Measurements from ENCODE around the gene WBP1. TPM values are rescaled to one million over a fixed set of nuclear protein-coding genes. Genes with fewer than 3 reads are reported as not detected.

The WBP1 gene
- total RNA-seq, 1 experiment from 2014 or later = 37.9 TPM

- intact Hi-C loops (cut with micrococcal nuclease; ENCODE audit: unreplicated experiment) = no loop called here
- Histone ChIP-seq H3K27ac (ENCODE audit: low read depth, low read length, poor library complexity, severe bottlenecking) (peak within 1 kb of the TSS; percentile 88), H3K4me1 (ENCODE audit: insufficient read depth, low read length, poor library complexity, severe bottlenecking) (peaks cover 7% of the 10 kb centered on the region), H3K4me3 (ENCODE audit: low read depth, low read length, poor library complexity, severe bottlenecking) (peak within 1 kb of the TSS; percentile 59), H3K27me3 (replicated peaks; ENCODE audit: insufficient read depth, low read depth, low read length, poor library complexity) (no peaks in the 10 kb centered on the region), H3K36me3 (ENCODE audit: insufficient read depth, low read length, poor library complexity, severe bottlenecking) (peaks cover 11% of the 10 kb centered on the region), H3K9me3 (ENCODE audit: low read depth, low read length, poor library complexity, severe bottlenecking) (no peaks in the 10 kb centered on the region)
- ChIA-PET POLR2A (ENCODE audit: low non-redundant PET) (no interaction called here), CTCF (interaction anchor here (1.0 kb wide), 1 partner anchor 11 kb away, joined by 5 read pairs; the partner anchor contains the start of genes CCDC142 and TTC31)
- peak; percentile 96 for DNase-seq (ENCODE audit: low spot score)
- TSS peak; percentile 92 for BruUV-seq (replicated peaks)
- TF ChIP-seq CTCF (conservative IDR thresholded peaks at IDR 0.05; ENCODE audit: low read depth, low read length) = no peak
- no peak for TF ChIP-seq EZH2 (IDR thresholded peaks at IDR 0.05; ENCODE audit: borderline replicate concordance, low read depth, low read length, poor library complexity, severe bottlenecking)
Observed at GRCh38 chr2:74472086-74472944, 14.1 kb downstream of the WBP1 start, which contains the start of gene MRPL53. TSS of gene MRPL53 (minus strand) at chr2:74472680. CDS start at chr2:74472660, 20 bp downstream.

DNA sequence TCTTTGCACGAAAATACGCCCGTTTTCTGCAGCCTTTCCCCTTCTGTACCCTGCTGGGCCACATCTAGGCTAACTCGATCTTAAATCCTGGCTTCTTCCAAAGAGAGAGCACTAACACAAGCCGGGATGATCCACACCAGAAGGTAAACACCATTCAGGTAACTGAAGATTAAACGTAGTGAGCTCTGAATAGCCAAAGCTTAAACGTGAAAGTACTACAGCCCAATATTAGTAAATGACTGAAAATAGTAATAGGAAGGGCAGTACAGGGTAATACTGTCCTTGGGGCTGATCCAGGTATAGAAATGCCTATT is 14.7 kb downstream of the WBP1 start:
- ChIA-PET POLR2A (ENCODE audit: low non-redundant PET) (no interaction called here), CTCF (interaction anchor here (1.0 kb wide), 1 partner anchor 10 kb away, joined by 5 read pairs; the partner anchor contains the start of genes CCDC142 and TTC31)
- H3K27me3 ChIP-seq (replicated peaks; ENCODE audit: insufficient read depth, low read depth, low read length, poor library complexity) = no peaks in the 10 kb centered on the region
- no peaks in the 10 kb centered on the region for H3K9me3 ChIP-seq (ENCODE audit: low read depth, low read length, poor library complexity, severe bottlenecking)
- DNase-seq (ENCODE audit: low spot score) = no peak
- peaks cover 13% of the 10 kb centered on the region for H3K36me3 ChIP-seq (ENCODE audit: insufficient read depth, low read length, poor library complexity, severe bottlenecking)
- H3K27ac ChIP-seq (ENCODE audit: low read depth, low read length, poor library complexity, severe bottlenecking) = peak overlapping the region; percentile 88
- H3K4me1 ChIP-seq (ENCODE audit: insufficient read depth, low read length, poor library complexity, severe bottlenecking) = peaks cover 7% of the 10 kb centered on the region
- TSS peak; percentile 89 for BruUV-seq (replicated peaks)
- peak overlapping the region; percentile 59 for H3K4me3 ChIP-seq (ENCODE audit: low read depth, low read length, poor library complexity, severe bottlenecking)
- intact Hi-C loops (cut with micrococcal nuclease; ENCODE audit: unreplicated experiment) = no loop called here
- TF ChIP-seq CTCF (conservative IDR thresholded peaks at IDR 0.05; ENCODE audit: low read depth, low read length) = no peak
- TF ChIP-seq EZH2 (IDR thresholded peaks at IDR 0.05; ENCODE audit: borderline replicate concordance, low read depth, low read length, poor library complexity, severe bottlenecking) = no peak

GRCh38 chr2:74474481-74474880 is 16.2 kb downstream of the WBP1 start:
- Histone ChIP-seq H3K9me3 (ENCODE audit: low read depth, low read length, poor library complexity, severe bottlenecking) (no peaks in the 10 kb centered on the region), H3K27me3 (replicated peaks; ENCODE audit: insufficient read depth, low read depth, low read length, poor library complexity) (no peaks in the 10 kb centered on the region), H3K36me3 (ENCODE audit: insufficient read depth, low read length, poor library complexity, severe bottlenecking) (peaks cover 13% of the 10 kb centered on the region), H3K4me1 (ENCODE audit: insufficient read depth, low read length, poor library complexity, severe bottlenecking) (peaks cover 7% of the 10 kb centered on the region), H3K4me3 (ENCODE audit: low read depth, low read length, poor library complexity, severe bottlenecking) (no peak overlapping the region), H3K27ac (ENCODE audit: low read depth, low read length, poor library complexity, severe bottlenecking) (no peak overlapping the region)
- BruUV-seq (replicated peaks) = no TSS peak
- ChIA-PET POLR2A (ENCODE audit: low non-redundant PET) (interaction anchor here (0.6 to 0.7 kb wide), 2 partner anchors 17 to 56 kb away, joined by 4 to 7 read pairs; no protein-coding TSS in a partner anchor), CTCF (interaction anchor here (0.7 kb wide), 2 partner anchors 16 to 327 kb away, joined by 3 read pairs; partner anchors contain the start of genes BOLA3 and WBP1)
- intact Hi-C loops (cut with micrococcal nuclease; ENCODE audit: unreplicated experiment) = no loop called here
- DNase-seq (ENCODE audit: low spot score) = no peak
- TF ChIP-seq EZH2 (IDR thresholded peaks at IDR 0.05; ENCODE audit: borderline replicate concordance, low read depth, low read length, poor library complexity, severe bottlenecking) = no peak
- TF ChIP-seq CTCF (conservative IDR thresholded peaks at IDR 0.05; ENCODE audit: low read depth, low read length) = no peak

All from A673 (cell line).